ENCODE data around the gene CDADC1. TPM values are rescaled to one million over a fixed set of nuclear protein-coding genes. Genes with fewer than 3 reads are reported as not detected.
"Not testable (repeated sequence)": the region's sequence is repeated elsewhere in the genome, so short reads cannot be mapped to it uniquely, and the experiment has no call there.

Gene CDADC1
- total RNA-seq, 2 donors from 2014 or later = 2.0 to 6.1 TPM

DNA sequence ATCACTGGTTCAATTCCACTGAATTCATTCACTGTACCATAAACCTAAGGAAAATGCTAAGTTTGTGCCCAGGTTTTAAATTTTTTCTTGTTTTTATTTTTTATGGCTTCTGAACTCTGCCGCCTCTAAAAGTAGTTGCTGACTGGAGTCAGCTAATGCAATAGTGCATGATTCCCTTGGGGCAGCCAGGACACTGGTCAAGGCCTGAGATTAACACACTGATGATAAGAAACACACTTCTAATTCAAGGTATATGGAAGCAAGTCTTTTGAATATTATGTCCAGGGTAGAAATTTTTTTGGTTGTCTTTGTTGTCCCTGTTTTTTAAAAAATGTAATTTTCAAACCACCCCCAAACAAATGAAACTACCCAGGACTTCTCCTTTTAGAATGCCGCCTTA, 72.2 kb downstream of the CDADC1 start:
- no peak overlapping the region for H3K27ac ChIP-seq
- TF ChIP-seq POLR2A (IDR thresholded peaks at IDR 0.05) (no peak), POLR2AphosphoS5 (IDR thresholded peaks at IDR 0.05) (no peak)
- TF ChIP-seq, protein P1, sequence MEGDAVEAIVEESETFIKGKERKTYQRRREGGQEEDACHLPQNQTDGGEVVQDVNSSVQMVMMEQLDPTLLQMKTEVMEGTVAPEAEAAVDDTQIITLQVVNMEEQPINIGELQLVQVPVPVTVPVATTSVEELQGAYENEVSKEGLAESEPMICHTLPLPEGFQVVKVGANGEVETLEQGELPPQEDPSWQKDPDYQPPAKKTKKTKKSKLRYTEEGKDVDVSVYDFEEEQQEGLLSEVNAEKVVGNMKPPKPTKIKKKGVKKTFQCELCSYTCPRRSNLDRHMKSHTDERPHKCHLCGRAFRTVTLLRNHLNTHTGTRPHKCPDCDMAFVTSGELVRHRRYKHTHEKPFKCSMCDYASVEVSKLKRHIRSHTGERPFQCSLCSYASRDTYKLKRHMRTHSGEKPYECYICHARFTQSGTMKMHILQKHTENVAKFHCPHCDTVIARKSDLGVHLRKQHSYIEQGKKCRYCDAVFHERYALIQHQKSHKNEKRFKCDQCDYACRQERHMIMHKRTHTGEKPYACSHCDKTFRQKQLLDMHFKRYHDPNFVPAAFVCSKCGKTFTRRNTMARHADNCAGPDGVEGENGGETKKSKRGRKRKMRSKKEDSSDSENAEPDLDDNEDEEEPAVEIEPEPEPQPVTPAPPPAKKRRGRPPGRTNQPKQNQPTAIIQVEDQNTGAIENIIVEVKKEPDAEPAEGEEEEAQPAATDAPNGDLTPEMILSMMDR (IDR thresholded peaks at IDR 0.05) = no peak
- intact Hi-C loops (cut with DNase I) = no loop called here
- no peaks in the 10 kb centered on the region for H3K9me3 ChIP-seq
- no peaks in the 10 kb centered on the region for H3K4me1 ChIP-seq (replicated peaks)
- no peaks in the 10 kb centered on the region for H3K36me3 ChIP-seq
- 94% methylated on average over 2 of the region's 2 CpGs for WGBS
- DNase-seq (ENCODE audit: low spot score) = no peak
- H3K27me3 ChIP-seq (replicated peaks; ENCODE audit: insufficient read depth) = no peaks in the 10 kb centered on the region
- H3K4me3 ChIP-seq = no peak overlapping the region

DNA sequence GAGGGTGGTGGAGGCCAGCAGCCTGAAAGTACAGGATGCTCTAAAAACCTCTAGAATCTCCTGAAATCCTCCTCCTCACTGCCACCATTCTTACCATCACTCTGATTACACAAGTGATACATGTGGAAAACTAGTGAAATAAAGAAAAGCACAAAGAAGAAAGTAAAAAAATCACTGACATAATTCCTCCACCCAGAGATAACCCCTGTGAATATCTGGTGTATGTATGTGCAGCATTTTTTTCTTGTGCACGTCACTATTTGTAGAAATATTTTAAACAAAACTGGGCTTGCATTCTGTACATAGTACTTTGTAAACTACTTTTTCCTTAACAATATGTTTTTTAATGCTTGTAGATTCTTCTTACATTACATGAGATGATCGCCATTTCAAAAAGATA, 73.2 kb downstream of the CDADC1 start:
- TF ChIP-seq POLR2AphosphoS5 (IDR thresholded peaks at IDR 0.05) = no peak
- TF ChIP-seq, protein P1 (IDR thresholded peaks at IDR 0.05) = no peak
- no peak for TF ChIP-seq POLR2A (IDR thresholded peaks at IDR 0.05)
- H3K4me1 ChIP-seq (replicated peaks) = no peaks in the 10 kb centered on the region
- no peaks in the 10 kb centered on the region for H3K36me3 ChIP-seq
- no peaks in the 10 kb centered on the region for H3K9me3 ChIP-seq
- 85% methylated on average over 2 of the region's 2 CpGs for WGBS
- intact Hi-C loops (cut with DNase I) = no loop called here
- no peaks in the 10 kb centered on the region for H3K27me3 ChIP-seq (replicated peaks; ENCODE audit: insufficient read depth)
- DNase-seq (ENCODE audit: low spot score) = no peak
- no peak overlapping the region for H3K4me3 ChIP-seq
- no peak overlapping the region for H3K27ac ChIP-seq

DNA sequence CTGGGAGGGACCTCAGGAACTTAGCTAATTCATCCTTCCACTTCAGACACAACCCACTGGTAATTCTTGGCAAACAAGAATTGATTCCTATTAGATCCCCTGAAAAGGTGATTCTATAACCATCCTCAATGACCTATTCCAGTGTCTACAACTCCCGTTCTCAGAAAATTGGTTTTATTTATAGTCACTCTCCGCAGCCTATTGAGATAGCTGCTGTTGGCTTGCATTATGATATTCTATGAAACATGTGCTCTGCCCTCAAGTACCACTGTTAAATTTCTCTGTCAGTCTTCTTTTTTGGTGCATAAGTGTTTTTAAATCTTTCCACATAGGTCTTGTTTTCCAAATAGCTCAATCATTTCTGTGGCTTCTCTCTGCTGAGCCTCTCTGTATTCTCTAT, 75.0 kb downstream of the CDADC1 start:
- H3K27me3 ChIP-seq (replicated peaks; ENCODE audit: insufficient read depth) = no peaks in the 10 kb centered on the region
- no peak overlapping the region for H3K27ac ChIP-seq
- DNase-seq (ENCODE audit: low spot score) = no peak
- H3K4me1 ChIP-seq (replicated peaks) = no peaks in the 10 kb centered on the region
- WGBS = 91% methylated on average over 2 of the region's 2 CpGs
- intact Hi-C loops (cut with DNase I) = no loop called here
- no peaks in the 10 kb centered on the region for H3K36me3 ChIP-seq
- H3K9me3 ChIP-seq = no peaks in the 10 kb centered on the region
- H3K4me3 ChIP-seq = no peak overlapping the region
- TF ChIP-seq POLR2AphosphoS5 (IDR thresholded peaks at IDR 0.05) (no peak), POLR2A (IDR thresholded peaks at IDR 0.05) (no peak)
- TF ChIP-seq, protein P1 (IDR thresholded peaks at IDR 0.05) = no peak

DNA sequence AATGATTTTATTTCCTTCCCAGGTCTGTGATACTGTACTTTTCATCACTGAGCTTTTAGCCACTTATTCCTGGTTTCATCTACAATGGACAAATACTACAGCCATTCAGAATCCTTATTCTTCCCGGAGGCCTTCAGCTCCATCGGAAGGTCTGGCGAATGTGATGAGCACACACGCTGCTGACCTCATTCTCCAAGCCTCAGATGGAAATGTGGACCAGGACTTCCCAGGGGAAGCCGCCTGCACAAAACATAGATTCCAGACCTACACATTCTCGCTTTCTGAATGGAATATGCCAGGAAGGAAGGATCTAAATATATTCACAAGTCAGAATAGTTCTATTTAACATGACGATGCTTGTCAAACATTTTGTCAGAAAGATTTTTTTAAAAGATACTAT, 75.6 kb downstream of the CDADC1 start:
- no peaks in the 10 kb centered on the region for H3K27me3 ChIP-seq (replicated peaks; ENCODE audit: insufficient read depth)
- intact Hi-C loops (cut with DNase I) = no loop called here
- no peaks in the 10 kb centered on the region for H3K4me1 ChIP-seq (replicated peaks)
- H3K9me3 ChIP-seq = no peaks in the 10 kb centered on the region
- no peaks in the 10 kb centered on the region for H3K36me3 ChIP-seq
- H3K27ac ChIP-seq = no peak overlapping the region
- TF ChIP-seq POLR2AphosphoS5 (IDR thresholded peaks at IDR 0.05) (no peak), POLR2A (IDR thresholded peaks at IDR 0.05) (no peak)
- TF ChIP-seq, protein P1 (IDR thresholded peaks at IDR 0.05) = no peak
- DNase-seq (ENCODE audit: low spot score) = no peak
- H3K4me3 ChIP-seq = no peak overlapping the region
- 97% methylated on average over 7 of the region's 7 CpGs for WGBS

DNA sequence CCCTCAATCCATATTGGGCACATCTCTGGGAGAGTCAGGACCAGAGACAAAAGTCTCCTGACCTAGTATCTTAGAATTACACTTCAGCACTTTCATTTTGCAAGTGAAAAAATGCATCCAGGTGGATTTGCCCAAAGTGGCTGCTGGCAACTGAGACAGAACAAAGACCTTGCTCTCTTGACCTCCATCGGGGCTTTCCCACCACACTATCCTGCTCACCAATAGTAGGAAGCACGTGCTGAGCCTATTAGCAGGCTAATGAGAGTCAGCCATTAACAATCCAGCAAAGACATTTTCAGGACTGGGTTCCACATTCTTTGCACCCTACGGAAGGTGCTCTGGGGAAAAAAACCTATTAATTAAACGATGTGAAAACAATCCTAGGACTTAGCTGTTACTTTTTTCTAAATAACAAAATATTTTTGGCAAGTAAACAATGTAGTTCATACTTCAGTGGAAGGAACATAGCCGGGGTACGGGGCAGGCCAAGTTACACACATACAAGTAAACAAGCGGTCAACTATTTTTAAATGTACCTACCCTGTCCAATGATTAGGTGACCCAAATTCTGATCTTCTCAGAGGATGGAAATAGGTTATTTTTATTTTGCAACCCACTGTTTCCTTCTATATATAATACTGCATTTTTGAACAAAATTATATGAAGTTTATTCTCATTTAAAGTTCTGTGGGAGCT, 78.6 kb downstream of the CDADC1 start:
- intact Hi-C loops (cut with DNase I) = no loop called here
- no peak overlapping the region for H3K27ac ChIP-seq

DNA sequence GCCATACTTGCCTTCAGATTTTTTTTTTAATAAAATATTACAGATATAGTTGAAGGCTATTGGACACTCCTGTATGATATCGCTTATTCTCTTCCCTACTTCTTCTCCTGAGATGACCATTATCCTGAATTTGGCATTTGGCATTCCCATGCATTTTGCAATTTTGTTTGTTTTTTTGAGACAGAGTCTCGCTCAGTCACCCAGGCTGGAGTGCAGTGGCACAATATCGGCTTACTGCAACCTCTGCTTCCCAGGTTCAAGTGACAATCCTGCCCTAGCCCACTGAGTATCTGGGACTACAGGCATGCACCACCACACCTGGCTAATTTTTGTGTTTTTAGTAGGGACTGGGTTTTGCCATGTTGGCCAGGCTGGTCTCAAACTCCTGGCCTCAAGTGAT, 79.4 kb downstream of the CDADC1 start:
- H3K4me1 ChIP-seq (replicated peaks); DNase-seq (ENCODE audit: low spot score); H3K27ac ChIP-seq; H3K9me3 ChIP-seq; H3K27me3 ChIP-seq (replicated peaks; ENCODE audit: insufficient read depth); H3K36me3 ChIP-seq; H3K4me3 ChIP-seq; intact Hi-C loops (cut with DNase I): not testable (repeated sequence)
- 96% methylated on average over 3 of the region's 3 CpGs for WGBS

More for the DNA sequence above, 78.6 kb downstream of the CDADC1 start:
- no peaks in the 10 kb centered on the region for H3K36me3 ChIP-seq
- no peaks in the 10 kb centered on the region for H3K27me3 ChIP-seq (replicated peaks; ENCODE audit: insufficient read depth)
- H3K4me3 ChIP-seq = no peak overlapping the region
- no peak for DNase-seq (ENCODE audit: low spot score)
- no peaks in the 10 kb centered on the region for H3K9me3 ChIP-seq
- TF ChIP-seq, protein P1 (IDR thresholded peaks at IDR 0.05) = no peak
- TF ChIP-seq POLR2AphosphoS5 (IDR thresholded peaks at IDR 0.05) (no peak), POLR2A (IDR thresholded peaks at IDR 0.05) (no peak)
- no peaks in the 10 kb centered on the region for H3K4me1 ChIP-seq (replicated peaks)
- 79% methylated on average over 7 of the region's 7 CpGs for WGBS
